GM19452 (cell line): ENCODE measurements around the gene ACSF2.
"Not testable (repeated sequence)": the region's sequence is repeated elsewhere in the genome, so short reads cannot be mapped to it uniquely, and the experiment has no call there.

Experiments
- ATAC-seq: cut with Tn5 transposase; IDR thresholded peaks from one replicate; pipeline ENCODE4 v1.9.1; 2021; ENCODE audit not compliant: unreplicated experiment

The ACSF2 gene

DNA sequence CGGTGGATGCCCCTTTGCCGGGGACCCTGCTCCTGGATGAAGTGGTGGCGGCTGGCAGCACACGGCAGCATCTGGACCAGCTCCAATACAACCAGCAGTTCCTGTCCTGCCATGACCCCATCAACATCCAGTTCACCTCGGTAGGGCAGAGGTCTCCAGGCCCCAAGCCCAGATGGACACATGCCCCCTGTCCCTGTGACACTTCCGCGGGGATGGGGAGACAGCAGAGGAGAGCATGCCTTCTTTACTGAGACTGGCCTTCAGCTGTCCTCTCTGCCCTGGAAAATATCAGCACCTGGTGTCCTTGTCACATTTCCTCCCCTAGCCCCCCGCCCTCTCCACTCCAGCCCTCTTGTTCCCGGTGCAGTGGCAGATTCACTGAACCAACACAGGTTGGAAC is 36.4 kb downstream of the ACSF2 start:
- ATAC-seq, result no peak

DNA sequence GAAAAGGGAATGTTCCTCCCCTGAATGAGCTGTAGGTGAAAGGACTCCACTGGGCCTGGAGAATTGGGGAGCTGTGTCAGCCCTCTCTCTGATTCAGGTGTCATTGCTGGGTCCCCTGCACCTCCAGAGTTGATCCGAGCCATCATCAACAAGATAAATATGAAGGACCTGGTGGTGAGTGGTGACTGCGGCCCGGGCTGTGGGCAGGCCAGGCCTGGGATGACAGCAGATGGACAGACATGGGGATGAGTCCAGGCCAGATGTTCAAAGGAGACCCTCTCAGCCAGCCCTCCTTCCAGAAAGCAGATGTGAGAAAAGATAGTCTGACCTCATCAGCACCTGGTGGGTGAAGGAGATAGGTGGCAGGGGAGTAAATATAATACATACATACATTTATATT is 38.1 kb downstream of the ACSF2 start:
- ATAC-seq, result no peak

DNA sequence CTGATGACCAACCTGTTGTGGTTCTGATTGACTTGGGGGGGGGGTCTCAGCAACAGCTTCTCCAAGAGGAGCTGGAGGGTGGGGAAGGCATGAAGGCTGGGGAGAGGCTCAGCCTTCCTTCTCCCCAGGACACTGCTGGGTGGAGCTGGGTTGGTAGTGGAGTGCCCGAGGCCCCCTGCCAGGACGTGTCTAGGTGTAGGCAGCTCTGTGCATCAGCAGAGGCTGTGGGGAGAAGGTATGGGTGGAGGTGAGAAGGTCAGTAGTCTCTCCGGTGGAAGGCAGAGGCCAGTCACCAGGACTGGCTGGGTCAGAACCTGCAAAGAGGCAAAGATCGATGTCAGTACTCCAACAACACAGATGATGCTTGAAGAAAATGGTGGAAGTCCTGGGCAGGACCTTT is 38.7 kb downstream of the ACSF2 start:
- no peak for ATAC-seq

GRCh38 chr17:50465171-50465570 is 39.2 kb downstream of the ACSF2 start:
- ATAC-seq, result no peak

DNA sequence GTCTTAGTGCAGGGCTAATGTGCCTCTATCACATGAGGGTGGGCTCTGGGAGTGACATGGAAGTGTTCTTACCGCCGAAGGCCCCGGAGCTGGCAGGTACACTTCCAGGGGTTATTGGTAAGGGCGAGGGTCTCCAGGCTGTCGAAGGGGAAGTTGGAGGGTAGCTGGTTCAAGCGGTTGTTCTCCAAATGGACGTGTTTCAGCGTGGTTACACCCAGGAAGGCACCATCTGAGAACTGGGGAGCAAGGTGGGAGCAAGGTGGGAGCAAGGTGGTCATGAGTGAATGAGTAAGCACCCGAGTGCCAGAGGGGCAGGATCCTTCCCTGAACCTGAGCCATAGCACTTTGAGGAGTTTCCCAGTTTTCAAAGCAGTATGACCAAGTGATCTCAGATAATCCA is 39.6 kb downstream of the ACSF2 start:
- ATAC-seq, result no peak

GRCh38 chr17:50466371-50467113 is 40.5 kb downstream of the ACSF2 start:
- no peak for ATAC-seq

GRCh38 chr17:50467114-50467854 is 41.3 kb downstream of the ACSF2 start:
- no peak for ATAC-seq

DNA sequence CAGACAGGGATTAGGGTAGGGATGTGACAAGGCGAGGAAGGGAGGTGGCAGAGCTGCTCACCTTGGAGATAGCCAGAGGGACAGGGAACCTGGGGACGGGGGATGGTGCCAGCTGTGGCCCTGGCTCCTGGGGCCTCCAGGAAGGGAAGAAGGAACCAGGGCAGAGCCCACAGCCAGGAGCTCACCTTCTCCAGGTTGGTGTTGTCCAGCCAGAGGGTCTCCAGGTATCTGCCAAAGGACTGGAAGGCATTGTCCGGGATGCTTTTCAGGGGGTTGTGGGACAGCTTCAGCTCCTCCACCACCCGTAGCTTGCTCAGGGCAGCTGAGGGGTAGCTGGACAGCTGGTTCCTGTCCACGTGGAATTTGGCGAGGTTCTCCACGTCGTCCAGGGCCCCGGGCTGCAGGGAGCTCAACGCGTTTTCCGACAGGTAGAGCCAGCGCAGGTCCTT is 41.9 kb downstream of the ACSF2 start:
- ATAC-seq, result no peak

DNA sequence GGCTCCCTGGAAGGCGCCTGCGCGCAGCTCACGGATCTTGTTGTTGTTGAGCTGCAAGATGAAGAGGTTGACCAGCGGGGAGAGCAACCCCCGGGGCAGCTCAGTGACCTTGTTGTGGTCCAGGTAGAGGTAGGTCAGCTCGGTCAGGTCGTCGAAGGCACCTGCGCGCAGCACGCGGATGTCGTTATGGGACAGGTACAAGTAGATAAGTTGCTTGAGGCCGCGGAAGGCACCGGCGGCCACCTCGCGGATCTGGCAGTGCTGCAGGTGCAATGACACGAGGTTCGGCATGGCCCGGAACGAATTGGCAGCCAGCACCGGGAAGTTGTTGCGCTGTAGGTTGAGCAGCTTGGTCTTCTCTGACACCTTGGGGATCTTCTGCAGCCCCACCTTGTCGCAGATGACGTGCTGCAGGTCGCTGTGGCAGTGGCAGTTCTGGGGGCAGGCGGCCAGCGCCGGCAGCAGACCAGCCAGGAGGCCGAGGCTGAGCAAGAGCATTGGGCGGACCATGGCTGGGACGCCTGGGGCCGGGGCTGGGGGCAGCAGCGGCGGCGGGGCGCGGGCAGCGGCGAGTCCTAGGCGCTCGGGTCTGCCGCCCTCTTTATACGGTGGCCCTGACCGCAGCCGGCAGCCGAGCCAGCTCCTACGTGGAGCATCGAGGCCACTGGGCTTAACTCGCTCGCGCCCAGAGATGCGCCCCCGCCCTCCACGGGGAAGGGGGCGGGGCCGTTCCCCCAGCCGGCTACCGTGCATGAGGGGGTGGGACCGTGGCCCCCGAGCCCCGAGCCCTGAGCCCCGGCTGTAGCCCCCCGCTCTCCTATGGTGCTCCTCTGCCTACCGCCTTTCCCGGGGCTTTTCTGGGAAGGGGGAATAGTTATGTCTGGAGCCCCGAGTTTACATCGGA is 42.5 kb downstream of the ACSF2 start, which contains the start of gene CHAD:
Gene CHAD, minus strand, starts transcription at position 577 of the 904 bp plus-strand sequence. Its CDS starts 67 bp downstream, at position 510.
- no peak for ATAC-seq

DNA sequence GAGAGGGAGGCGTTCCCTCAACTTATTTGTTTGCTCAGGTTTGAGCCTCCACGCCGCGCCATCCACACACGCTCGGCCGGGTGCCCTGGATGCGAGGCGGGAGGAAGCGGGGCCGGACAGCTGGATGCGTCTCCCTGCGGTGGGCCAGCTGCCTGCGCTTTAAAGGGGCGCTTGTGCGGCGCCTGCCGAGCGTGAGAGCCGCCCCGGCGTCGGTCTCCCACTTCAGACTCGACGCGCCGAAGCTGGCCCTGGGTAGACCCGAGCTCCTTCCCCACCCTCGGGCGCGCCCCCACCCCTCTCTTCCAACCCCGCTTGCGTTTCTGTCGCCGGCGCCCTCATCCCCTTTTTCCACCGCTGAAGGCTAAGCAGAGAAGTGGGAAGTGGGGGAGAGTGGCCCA is 43.2 kb downstream of the ACSF2 start:
- ATAC-seq, result no peak

DNA sequence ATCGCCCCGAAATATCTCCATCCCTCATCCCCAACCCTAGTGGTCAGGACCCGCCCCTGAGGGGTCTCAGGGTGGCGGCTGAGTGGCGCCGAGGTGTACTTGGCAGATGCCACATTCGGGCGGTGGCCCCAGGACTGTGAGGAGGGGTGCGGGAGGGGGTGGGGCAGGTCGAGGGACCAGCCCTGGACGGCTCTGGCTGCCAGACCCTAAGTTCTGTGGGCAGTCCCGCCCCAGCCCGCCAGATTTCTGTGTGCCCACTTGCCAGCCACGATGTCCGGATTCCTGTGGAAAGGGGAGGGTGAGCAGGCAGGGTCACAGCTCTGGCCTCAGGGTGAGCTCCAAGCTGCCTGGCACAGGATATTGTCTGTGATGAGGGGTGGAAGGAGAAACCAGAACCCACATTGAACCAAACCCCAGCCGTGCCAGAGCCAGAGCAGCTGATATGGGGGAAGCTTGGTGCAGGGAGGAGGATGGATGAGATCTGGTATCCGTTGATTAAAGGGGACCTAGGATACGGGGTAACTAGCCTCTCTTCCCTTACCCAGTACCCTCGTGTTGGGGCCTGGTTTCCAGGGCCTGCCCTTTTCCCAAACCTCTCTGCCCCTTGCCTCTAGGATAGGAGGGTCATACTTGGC is 43.8 kb downstream of the ACSF2 start:
- no peak for ATAC-seq

DNA sequence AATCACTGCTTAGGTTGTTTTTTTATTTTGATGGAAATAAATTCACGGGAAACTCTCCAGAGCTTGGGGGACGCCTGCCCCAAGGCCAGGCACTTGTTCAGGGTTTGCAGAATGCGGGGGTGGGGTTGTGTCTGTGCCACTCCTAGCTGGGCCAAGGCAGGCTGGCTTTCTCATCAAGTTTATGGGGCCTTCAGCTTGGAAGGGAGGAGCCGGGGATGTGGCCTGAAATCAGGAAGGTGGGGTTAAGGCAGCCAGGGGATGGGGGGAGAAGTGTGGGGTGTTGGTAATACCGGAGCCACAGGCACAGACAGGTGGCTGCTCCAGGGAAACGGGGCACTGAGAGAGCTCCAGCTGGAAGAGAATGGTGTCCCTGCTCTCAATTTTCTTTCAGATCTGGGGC is 44.4 kb downstream of the ACSF2 start:
- ATAC-seq, result no peak

- ATAC-seq, result no peak
These were observed 45.2 kb downstream of the ACSF2 start for GRCh38 chr17:50471009-50471905.

DNA sequence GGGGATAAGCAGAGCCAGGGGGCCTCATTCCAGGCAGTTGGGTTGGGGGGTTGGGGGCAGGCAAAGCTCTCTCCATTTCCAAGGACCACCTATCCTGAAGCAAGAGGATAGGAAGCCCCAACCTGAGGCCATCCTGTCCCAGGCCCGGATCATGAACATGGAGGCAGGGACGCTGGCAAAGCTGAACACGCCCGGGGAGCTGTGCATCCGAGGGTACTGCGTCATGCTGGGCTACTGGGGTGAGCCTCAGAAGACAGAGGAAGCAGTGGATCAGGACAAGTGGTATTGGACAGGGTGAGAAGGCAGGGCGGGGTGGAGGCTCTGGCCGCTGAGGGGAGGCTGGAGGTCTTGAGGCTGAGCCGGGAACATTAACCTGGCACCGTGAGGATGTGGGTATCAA is 46.3 kb downstream of the ACSF2 start:
- no peak for ATAC-seq

DNA sequence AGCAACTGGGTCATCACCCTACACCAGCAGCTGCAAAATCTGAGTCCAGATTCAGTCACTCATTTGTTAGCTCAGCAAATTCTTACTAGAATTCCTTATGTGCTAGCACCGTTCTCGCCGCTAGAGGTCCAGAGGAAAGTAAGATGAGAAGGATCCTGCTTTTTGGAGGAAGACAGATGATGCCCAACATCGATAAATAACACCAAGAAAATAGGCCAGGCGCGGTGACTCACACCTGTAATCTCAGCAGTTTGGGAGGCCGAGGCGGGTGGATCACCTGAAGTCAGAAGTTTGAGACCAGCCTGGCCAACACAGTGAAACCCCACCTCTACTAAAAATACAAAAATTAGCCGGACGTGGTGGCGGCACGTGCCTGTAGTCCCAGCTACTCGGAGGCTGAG is 46.7 kb downstream of the ACSF2 start:
- not testable (repeated sequence) for ATAC-seq

DNA sequence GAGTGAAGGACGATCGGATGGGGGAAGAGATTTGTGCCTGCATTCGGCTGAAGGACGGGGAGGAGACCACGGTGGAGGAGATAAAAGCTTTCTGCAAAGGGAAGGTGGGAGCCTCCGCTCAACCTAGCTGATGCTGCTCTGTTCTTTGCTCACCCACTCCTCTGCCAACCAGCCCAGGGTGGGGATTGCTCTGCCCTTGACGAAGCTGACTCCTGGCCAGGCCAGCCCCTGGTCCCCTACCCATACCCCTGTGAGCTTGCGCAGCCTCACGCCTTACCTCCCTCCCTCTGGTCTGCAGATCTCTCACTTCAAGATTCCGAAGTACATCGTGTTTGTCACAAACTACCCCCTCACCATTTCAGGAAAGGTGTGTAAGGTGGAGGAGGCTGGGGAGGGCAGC is 47.9 kb downstream of the ACSF2 start:
- ATAC-seq, result no peak

- ATAC-seq, result no peak
These were observed 48.5 kb downstream of the ACSF2 start for GRCh38 chr17:50474523-50474922.

DNA sequence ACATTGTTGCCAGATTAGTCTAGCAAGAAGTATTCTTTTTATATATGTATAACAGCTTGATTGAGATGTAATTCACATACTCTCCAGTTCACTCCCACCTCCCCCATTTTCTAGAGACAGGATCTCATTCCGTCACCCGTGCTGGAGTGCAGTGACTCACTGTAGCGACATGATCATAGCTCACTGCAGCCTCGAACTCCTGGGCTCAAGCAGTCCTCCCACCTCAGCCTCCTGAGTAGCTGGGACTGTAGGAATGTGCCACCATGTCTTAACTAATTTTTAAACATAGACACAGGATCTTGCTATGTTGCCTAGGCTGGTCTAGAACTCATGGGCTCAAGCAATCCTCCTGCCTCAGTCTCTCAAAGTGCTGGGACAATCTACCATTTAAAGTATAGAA is 49.3 kb downstream of the ACSF2 start:
- ATAC-seq, result no peak

- ATAC-seq, result not testable (repeated sequence)
These were observed 49.9 kb downstream of the ACSF2 start for GRCh38 chr17:50475775-50476544.
